ENCODE results near the gene CNTN5. TPM values are rescaled to one million over a fixed set of nuclear protein-coding genes. Genes with fewer than 3 reads are reported as not detected.

The CNTN5 gene
- total and polyA plus RNA-seq, 2 donors (not counting 1 experiment from before 2014, with no cell fraction given) = not detected

GRCh38 chr11:99614352-99614751 lies 593.6 kb downstream of the CNTN5 start:
- Histone ChIP-seq H3K27ac (ENCODE audit: low read length in 2 of 2) (no peak overlapping the region), H3K36me3 (replicated peaks in 1 of 2; ENCODE audit: control extremely low read depth in 1 of 2, control insufficient read depth in 1 of 2, extremely low read depth in 1 of 2, insufficient read depth in 2 of 2, low read length in 1 of 2) (no peaks in the 10 kb centered on the region), H3K4me2 (replicated peaks; ENCODE audit: low read depth, low read length, poor library complexity, severe bottlenecking) (no peak overlapping the region), H3K4me1 (ENCODE audit: control insufficient read depth in 2 of 2, insufficient read depth in 2 of 2, low read length in 2 of 2) (no peaks in the 10 kb centered on the region), H4K20me1 (ENCODE audit: control insufficient read depth, insufficient read depth, low read length, poor library complexity, severe bottlenecking) (no peaks in the 10 kb centered on the region), H3K27me3 (replicated peaks in 1 of 4; ENCODE audit: control extremely low read depth in 1 of 4, control insufficient read depth in 3 of 4, insufficient read depth in 4 of 4, low read length in 3 of 4) (no peaks in the 10 kb centered on the region), H3K79me2 (ENCODE audit: control insufficient read depth, insufficient read depth, low read length) (no peaks in the 10 kb centered on the region), H2AFZ (ENCODE audit: insufficient read depth, low read depth, low read length, poor library complexity, severe bottlenecking) (no peak overlapping the region), H3K4me3 (ENCODE audit: control extremely low read depth in 1 of 5, extremely low read depth in 1 of 5, insufficient read depth in 1 of 5, low read depth in 2 of 5, low read length in 4 of 5) (no peak overlapping the region), H3K9me3 (ENCODE audit: control extremely low read depth in 1 of 3, control insufficient read depth in 2 of 3, insufficient read depth in 1 of 3, low read length in 2 of 3) (no peaks in the 10 kb centered on the region), H3K9ac (ENCODE audit: low read length) (no peak overlapping the region)
- ChIA-PET CTCF (no interaction called here), POLR2A (no interaction called here)
- no peak overlapping the region for H3K27ac Mint-ChIP-seq
- intact Hi-C loops (cut with micrococcal nuclease) = no loop called here
- DNase-seq (no peak), ATAC-seq (ENCODE audit: low read depth) (no peak)
- no peak for TF ChIP-seq CTCF (IDR thresholded peaks at IDR 0.05)
- no peak for TF ChIP-seq EZH2 (IDR thresholded peaks at IDR 0.05; ENCODE audit: borderline replicate concordance, insufficient read depth, low read depth, low read length, poor library complexity, severe bottlenecking)
- WGBS (ENCODE audit: insufficient coverage) = 40% methylated on average over 1 of the region's 3 CpGs
- H3K4me3 Mint-ChIP-seq = no peak overlapping the region
- no peaks in the 10 kb centered on the region for H3K27me3 Mint-ChIP-seq
- no peaks in the 10 kb centered on the region for H3K4me1 Mint-ChIP-seq
- H3K9me3 Mint-ChIP-seq (ENCODE audit: insufficient read depth) = no peaks in the 10 kb centered on the region

- Histone ChIP-seq H3K79me2 (ENCODE audit: control insufficient read depth, insufficient read depth, low read length) (no peaks in the 10 kb centered on the region), H3K27ac (ENCODE audit: low read length in 2 of 2) (no peak overlapping the region), H3K9ac (ENCODE audit: low read length) (no peak overlapping the region), H3K9me3 (ENCODE audit: control extremely low read depth in 1 of 3, control insufficient read depth in 2 of 3, insufficient read depth in 1 of 3, low read length in 2 of 3) (no peaks in the 10 kb centered on the region), H4K20me1 (ENCODE audit: control insufficient read depth, insufficient read depth, low read length, poor library complexity, severe bottlenecking) (no peaks in the 10 kb centered on the region), H3K4me1 (ENCODE audit: control insufficient read depth in 2 of 2, insufficient read depth in 2 of 2, low read length in 2 of 2) (no peaks in the 10 kb centered on the region), H3K27me3 (replicated peaks in 1 of 4; ENCODE audit: control extremely low read depth in 1 of 4, control insufficient read depth in 3 of 4, insufficient read depth in 4 of 4, low read length in 3 of 4) (no peaks in the 10 kb centered on the region), H3K4me2 (replicated peaks; ENCODE audit: low read depth, low read length, poor library complexity, severe bottlenecking) (no peak overlapping the region), H3K36me3 (replicated peaks in 1 of 2; ENCODE audit: control extremely low read depth in 1 of 2, control insufficient read depth in 1 of 2, extremely low read depth in 1 of 2, insufficient read depth in 2 of 2, low read length in 1 of 2) (no peaks in the 10 kb centered on the region), H2AFZ (ENCODE audit: insufficient read depth, low read depth, low read length, poor library complexity, severe bottlenecking) (no peak overlapping the region), H3K4me3 (ENCODE audit: control extremely low read depth in 1 of 5, extremely low read depth in 1 of 5, insufficient read depth in 1 of 5, low read depth in 2 of 5, low read length in 4 of 5) (no peak overlapping the region)
- ATAC-seq (ENCODE audit: low read depth) (no peak), DNase-seq (no peak)
- Mint-ChIP-seq H3K9me3 (ENCODE audit: insufficient read depth) (no peaks in the 10 kb centered on the region), H3K27me3 (no peaks in the 10 kb centered on the region), H3K4me3 (no peak overlapping the region), H3K27ac (no peak overlapping the region), H3K4me1 (no peaks in the 10 kb centered on the region)
- no CpG with 5 or more reads among the region's 5 CpGs for WGBS (ENCODE audit: insufficient coverage)
- POLR2A ChIA-PET = no interaction called here
- CTCF ChIA-PET = no interaction called here
- no peak for TF ChIP-seq CTCF (IDR thresholded peaks at IDR 0.05)
- TF ChIP-seq EZH2 (IDR thresholded peaks at IDR 0.05; ENCODE audit: borderline replicate concordance, insufficient read depth, low read depth, low read length, poor library complexity, severe bottlenecking) = no peak
- intact Hi-C loops (cut with micrococcal nuclease) = no loop called here
Observed at GRCh38 chr11:99630629-99631028, 609.9 kb downstream of the CNTN5 start.

Measured in B cell (primary cell).